Naive thymus-derived CD4-positive, alpha-beta T cell (primary cell): ENCODE results near the gene RPS19. TPM values are rescaled to one million over a fixed set of nuclear protein-coding genes. Genes with fewer than 3 reads are reported as not detected.
A peak's percentile ranks its signal among the peaks of the same experiment; 100 is the strongest.

Experiments
- ATAC-seq: fragments of 150-1000 bp; cut with Tn5 transposase; 2 replicates; pipeline ENCODE4 v1.10.0; 2021; ENCODE audit warnings: mild to moderate bottlenecking, moderate library complexity
- CTCF ChIA-PET: fragments of 350-600 bp; sonication (Branson Sonifier 250); formaldehyde crosslinking; loops from one replicate; lab custom pipeline; 2021; ENCODE audit warnings: antibody characterized with exemption; lab: Charles Lee
- POLR2A ChIA-PET: fragments of 350-600 bp; sonication (Branson Sonifier 250); formaldehyde crosslinking; loops from one replicate; lab custom pipeline; 2021; ENCODE audit warnings: antibody characterized with exemption, inconsistent platforms; lab: Charles Lee
- DNase-seq, 9 donors: peaks; one replicate each; pipeline versions ENCODE4 v3.0.0 to v3.0.0-alpha.2; 2020 to 2022; ENCODE audit warnings: mixed read lengths in 1 of 9
- H3K27ac ChIP-seq: one replicate; pipeline ENCODE4 v1.7.0; 2013; ENCODE audit warnings: mild to moderate bottlenecking, low read depth, low read length, moderate library complexity
- H3K27me3 ChIP-seq, 2 donors: one replicate each; pipeline ENCODE4 v1.7.0; 2013; ENCODE audit warnings: low read length in 2 of 2, mild to moderate bottlenecking in 2 of 2, moderate library complexity in 2 of 2; ENCODE audit not compliant: control insufficient read depth in 2 of 2, insufficient read depth in 2 of 2
- H3K36me3 ChIP-seq, 3 experiments: 1 replicate in 2 of 3; 2 replicates in 1 of 3; pipeline ENCODE4 v1.7.0; 2013; ENCODE audit warnings: low read length in 3 of 3, mild to moderate bottlenecking in 3 of 3, moderate library complexity in 1 of 3; ENCODE audit not compliant: insufficient read depth in 3 of 3, control insufficient read depth in 2 of 3
- H3K4me1 ChIP-seq, 2 donors: one replicate each; pipeline ENCODE4 v1.7.0; 2013; ENCODE audit warnings: low read length in 2 of 2, mild to moderate bottlenecking in 2 of 2, moderate library complexity in 1 of 2; ENCODE audit not compliant: control insufficient read depth in 2 of 2, insufficient read depth in 2 of 2
- H3K4me3 ChIP-seq: 2 replicates; pipeline ENCODE4 v1.7.0; 2013; ENCODE audit warnings: mild to moderate bottlenecking, low read length
- H3K9me3 ChIP-seq, 3 experiments: 1 replicate in 2 of 3; 2 replicates in 1 of 3; pipeline ENCODE4 v1.7.0; 2013; ENCODE audit warnings: low read length in 3 of 3; ENCODE audit not compliant: control insufficient read depth in 2 of 3
- H3K27ac Mint-ChIP-seq, 9 donors: one replicate each; pipeline ENCODE4 v1.8.0; 2020 to 2022; ENCODE audit warnings: mixed read lengths in 9 of 9, mild to moderate bottlenecking in 8 of 9, moderate library complexity in 5 of 9, inconsistent platforms in 2 of 9
- H3K27me3 Mint-ChIP-seq, 5 donors: one replicate each; pipeline ENCODE4 v1.8.0; 2021 to 2022; ENCODE audit warnings: mixed read lengths in 5 of 5, mild to moderate bottlenecking in 1 of 5
- H3K36me3 Mint-ChIP-seq, 5 donors: one replicate each; pipeline ENCODE4 v1.8.0; 2020 to 2022; ENCODE audit warnings: mixed read lengths in 5 of 5, mild to moderate bottlenecking in 3 of 5, inconsistent platforms in 1 of 5
- H3K4me1 Mint-ChIP-seq, 7 donors: one replicate each; pipeline ENCODE4 v1.8.0; 2020 to 2022; ENCODE audit warnings: mixed read lengths in 7 of 7, mild to moderate bottlenecking in 3 of 7, inconsistent platforms in 1 of 7
- H3K4me3 Mint-ChIP-seq, 10 donors: one replicate each; pipeline ENCODE4 v1.8.0; 2020 to 2022; ENCODE audit warnings: mild to moderate bottlenecking in 10 of 10, mixed read lengths in 10 of 10, moderate library complexity in 6 of 10, inconsistent platforms in 2 of 10
- H3K9me3 Mint-ChIP-seq, 11 donors: one replicate each; pipeline ENCODE4 v1.8.0; 2020 to 2022; ENCODE audit warnings: mixed read lengths in 11 of 11, mild to moderate bottlenecking in 4 of 11, inconsistent platforms in 1 of 11, moderate library complexity in 1 of 11
- intact Hi-C, 2 donors: fragments of 100-400 bp; cut with micrococcal nuclease; formaldehyde crosslinking; loops; one replicate each; pipeline ENCODE4 v1.15.1; 2023
- polyA plus RNA-seq, 2 donors: library from polyadenylated mRNA; unstranded; fragments of 300-500 nt; fragmentation: Illumina TruSeq; gene quantifications; one replicate each; pipeline ENCODE4 v1.2.3, GENCODE V29; 2021
- total RNA-seq, 6 experiments: library from RNA in 5 of 6; stranded (reverse) in 5 of 6; gene quantifications; 1 replicate in 5 of 6; 2 replicates in 1 of 6; pipeline ENCODE4 v1.2.3 and lab custom pipeline; 2021 to 2026

Gene RPS19
- total and polyA plus RNA-seq, 7 experiments from 2014 or later, result 2,739 to 7,822 (median 3,541) TPM

GRCh38 chr19:41861846-41862245 is 1.8 kb downstream of the RPS19 start:
- Mint-ChIP-seq H3K27ac (peak overlapping the region; percentile 81 to 95 (median 91)), H3K4me3 (peak overlapping the region; percentile 86 to 95 (median 92)), H3K4me1 (peaks cover 37 to 59% (median 50%) of the 10 kb centered on the region in 7 donors), H3K27me3 (peaks cover 0 to 5% (median 0%) of the 10 kb centered on the region in 5 donors), H3K9me3 (no peaks in the 10 kb centered on the region), H3K36me3 (peaks cover 4 to 48% (median 19%) of the 10 kb centered on the region in 5 donors)
- no peak for DNase-seq
- no peak for ATAC-seq
- H3K36me3 ChIP-seq, result peaks cover 16 to 50% (median 16%) of the 10 kb centered on the region in 3 experiments
- POLR2A ChIA-PET, result interaction anchor here (0.6 to 10.0 kb wide), 8 partner anchors 10 to 1245 kb away, joined by 3 to 220 read pairs (median 9); partner anchors contain the start of genes ARHGEF1, CD79A and RABAC1
- H3K27ac ChIP-seq, result peak overlapping the region; percentile 89
- CTCF ChIA-PET, result interaction anchor here (1.0 to 1.4 kb wide), 3 partner anchors 10 to 90 kb away, joined by 3 to 4 read pairs (median 3); no protein-coding TSS in a partner anchor
- peaks cover 44 to 46% of the 10 kb centered on the region in 2 donors for H3K4me1 ChIP-seq
- intact Hi-C loops, result loop anchor here (2.0 kb wide), 2 partner anchors 73 to 599 kb away; no protein-coding TSS in a partner anchor
- H3K9me3 ChIP-seq, result no peaks in the 10 kb centered on the region
- H3K4me3 ChIP-seq, result no peak overlapping the region
- no peaks in the 10 kb centered on the region for H3K27me3 ChIP-seq

DNA sequence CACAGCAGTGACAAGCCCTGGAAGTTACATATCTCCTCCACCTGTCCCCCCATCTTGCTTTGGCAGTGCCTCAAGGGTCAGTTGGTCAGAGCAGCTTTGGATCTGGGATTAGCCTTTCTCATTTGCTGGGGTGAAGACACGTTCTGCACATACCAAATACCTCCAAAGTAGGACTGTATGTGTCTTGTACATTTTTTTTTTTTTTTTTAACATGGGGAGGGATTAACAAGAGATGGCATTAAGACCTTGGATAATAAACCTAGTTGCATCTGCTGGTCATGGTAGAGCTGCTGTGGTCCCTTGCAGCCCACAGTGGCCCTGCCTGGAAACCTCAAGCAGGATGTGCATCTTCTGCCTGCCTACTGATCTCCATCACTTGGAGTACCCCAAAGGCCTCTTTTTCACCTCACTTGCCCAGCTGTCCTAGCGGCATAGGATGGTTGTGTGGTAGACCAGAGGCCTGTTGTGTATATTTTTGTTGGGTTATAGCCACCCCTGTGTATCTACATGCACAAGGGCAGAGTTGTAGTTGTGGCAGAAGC is 2.5 kb downstream of the RPS19 start:
- Mint-ChIP-seq H3K4me1 (peaks cover 37 to 63% (median 52%) of the 10 kb centered on the region in 7 donors), H3K27ac (peak overlapping the region in 7 of 9 donors; percentile 76 to 93 (median 81)), H3K4me3 (peak overlapping the region; percentile 52 to 95 (median 90)), H3K9me3 (no peaks in the 10 kb centered on the region), H3K27me3 (no peaks in the 10 kb centered on the region), H3K36me3 (peaks cover 4 to 48% (median 19%) of the 10 kb centered on the region in 5 donors)
- Histone ChIP-seq H3K4me3 (no peak overlapping the region), H3K27ac (peak overlapping the region; percentile 89), H3K27me3 (no peaks in the 10 kb centered on the region), H3K4me1 (peaks cover 44 to 46% of the 10 kb centered on the region in 2 donors), H3K36me3 (peaks cover 16 to 50% (median 16%) of the 10 kb centered on the region in 3 experiments), H3K9me3 (no peaks in the 10 kb centered on the region)
- ATAC-seq, result no peak
- ChIA-PET CTCF (interaction anchor here (0.6 to 1.5 kb wide), 6 partner anchors 8 to 90 kb away, joined by 3 to 8 read pairs (median 4); no protein-coding TSS in a partner anchor), POLR2A (interaction anchor here (0.6 to 10.0 kb wide), 9 partner anchors 9 to 1245 kb away, joined by 3 to 220 read pairs (median 4); partner anchors contain the start of gene ARHGEF1)
- intact Hi-C loops, result no loop called here
- no peak for DNase-seq

- Mint-ChIP-seq H3K4me3 (peak overlapping the region in 7 of 10 donors; percentile 13 to 93 (median 86)), H3K4me1 (peaks cover 42 to 70% (median 60%) of the 10 kb centered on the region in 7 donors), H3K36me3 (peaks cover 9 to 50% (median 24%) of the 10 kb centered on the region in 5 donors), H3K27me3 (no peaks in the 10 kb centered on the region), H3K9me3 (no peaks in the 10 kb centered on the region), H3K27ac (peak overlapping the region; percentile 73 to 93 (median 81))
- no peak for DNase-seq
- POLR2A ChIA-PET, result interaction anchor here (0.8 to 10.0 kb wide), 7 partner anchors 8 to 95 kb away, joined by 3 to 220 read pairs (median 3); partner anchors contain the start of gene ARHGEF1
- Histone ChIP-seq H3K4me1 (peaks cover 44 to 54% of the 10 kb centered on the region in 2 donors), H3K27me3 (no peaks in the 10 kb centered on the region), H3K9me3 (no peaks in the 10 kb centered on the region), H3K4me3 (no peak overlapping the region), H3K27ac (peak overlapping the region; percentile 89), H3K36me3 (peaks cover 16 to 56% (median 16%) of the 10 kb centered on the region in 3 experiments)
- CTCF ChIA-PET, result interaction anchor here (1.3 to 1.5 kb wide), 3 partner anchors 8 to 10 kb away, joined by 4 to 8 read pairs (median 4); no protein-coding TSS in a partner anchor
- no peak for ATAC-seq
- intact Hi-C loops, result no loop called here
Observed at GRCh38 chr19:41863209-41863931, 3.3 kb downstream of the RPS19 start.

DNA sequence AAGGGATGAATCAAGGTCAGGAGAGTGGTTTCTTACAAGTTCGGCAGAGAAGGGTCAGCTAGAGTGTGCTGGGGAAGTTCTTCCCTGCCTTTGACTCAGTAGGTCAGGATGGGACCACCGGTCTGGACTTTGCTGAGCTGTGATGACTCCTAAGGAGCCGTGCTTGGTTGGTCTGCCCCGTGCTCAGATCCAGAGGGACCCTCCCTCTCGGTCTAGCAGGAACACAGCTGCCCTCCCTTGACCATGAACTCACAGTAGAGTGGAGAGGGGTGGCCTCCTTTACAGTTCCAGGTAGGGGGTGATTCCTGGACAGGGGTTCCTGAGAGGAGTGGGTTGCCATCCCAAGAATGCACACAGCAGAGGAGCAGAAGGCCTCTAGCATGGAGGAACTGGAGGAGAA is 4.3 kb downstream of the RPS19 start:
- Mint-ChIP-seq H3K9me3 (no peaks in the 10 kb centered on the region), H3K27ac (peak overlapping the region in 8 of 9 donors; percentile 43 to 93 (median 84)), H3K27me3 (no peaks in the 10 kb centered on the region), H3K4me3 (peak overlapping the region in 4 of 10 donors; percentile 5 to 86 (median 53)), H3K4me1 (peaks cover 42 to 76% (median 67%) of the 10 kb centered on the region in 7 donors), H3K36me3 (peaks cover 9 to 52% (median 24%) of the 10 kb centered on the region in 5 donors)
- intact Hi-C loops, result no loop called here
- ATAC-seq (no peak), DNase-seq (no peak)
- POLR2A ChIA-PET, result interaction anchor here (1.0 to 10.0 kb wide), 8 partner anchors 9 to 94 kb away, joined by 3 to 220 read pairs (median 3); partner anchors contain the start of genes ARHGEF1 and CD79A
- peaks cover 16 to 66% (median 18%) of the 10 kb centered on the region in 3 experiments for H3K36me3 ChIP-seq
- CTCF ChIA-PET, result interaction anchor here (0.8 to 1.2 kb wide), 2 partner anchors 9 to 22 kb away, joined by 3 read pairs; no protein-coding TSS in a partner anchor
- H3K4me3 ChIP-seq, result no peak overlapping the region
- peak overlapping the region; percentile 38 for H3K27ac ChIP-seq
- H3K27me3 ChIP-seq, result no peaks in the 10 kb centered on the region
- H3K9me3 ChIP-seq, result no peaks in the 10 kb centered on the region
- peaks cover 47 to 59% of the 10 kb centered on the region in 2 donors for H3K4me1 ChIP-seq

DNA sequence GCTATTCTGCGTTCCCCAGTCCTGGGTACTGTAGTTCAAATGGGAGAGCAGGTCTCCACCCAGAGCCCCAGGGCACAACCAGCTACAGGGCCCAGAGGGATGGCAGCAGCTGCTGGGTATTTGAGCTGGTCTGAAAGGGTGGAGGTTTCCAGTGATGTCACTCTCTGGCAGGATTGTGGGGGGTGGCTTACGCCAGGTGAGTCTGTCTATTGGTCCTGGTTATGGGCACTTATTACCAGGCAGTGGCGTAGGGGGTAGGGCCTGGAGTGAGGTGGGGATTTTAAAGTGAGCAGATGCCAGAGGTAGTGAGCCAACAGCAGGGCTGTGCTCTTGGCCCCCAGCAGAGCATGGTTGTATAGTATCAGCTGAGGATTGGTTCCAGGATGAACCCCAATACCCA is 6.2 kb downstream of the RPS19 start:
- Mint-ChIP-seq H3K36me3 (peaks cover 9 to 51% (median 26%) of the 10 kb centered on the region in 5 donors), H3K27me3 (no peaks in the 10 kb centered on the region), H3K4me1 (peaks cover 47 to 88% (median 77%) of the 10 kb centered on the region in 7 donors), H3K27ac (peak overlapping the region in 8 of 9 donors; percentile 32 to 91 (median 74)), H3K4me3 (peak overlapping the region in 5 of 10 donors; percentile 3 to 48 (median 31)), H3K9me3 (no peaks in the 10 kb centered on the region)
- peaks cover 58 to 66% of the 10 kb centered on the region in 2 donors for H3K4me1 ChIP-seq
- H3K27ac ChIP-seq, result peak overlapping the region; percentile 54
- H3K27me3 ChIP-seq, result no peaks in the 10 kb centered on the region
- ChIA-PET CTCF (interaction anchor here (0.7 kb wide), 1 partner anchor 253 kb away, joined by 3 read pairs; no protein-coding TSS in a partner anchor), POLR2A (interaction anchor here (0.7 to 10.0 kb wide), 4 partner anchors 9 to 1435 kb away, joined by 3 to 220 read pairs (median 6); partner anchors contain the start of gene ARHGEF1)
- no peak overlapping the region for H3K4me3 ChIP-seq
- DNase-seq (no peak), ATAC-seq (no peak)
- peaks cover 16 to 76% (median 26%) of the 10 kb centered on the region in 3 experiments for H3K36me3 ChIP-seq
- H3K9me3 ChIP-seq, result no peaks in the 10 kb centered on the region
- intact Hi-C loops, result no loop called here
